GM18505 (cell line): ENCODE data around the gene BET1L.

Experiments used
- ATAC-seq: cut with Tn5 transposase; IDR thresholded peaks from one replicate; pipeline ENCODE4 v1.9.1; 2021; ENCODE audit not compliant: unreplicated experiment
- POLR2A ChIP-seq: IDR thresholded peaks from 4 replicates; pipeline ENCODE4 v1.6.1; 2011; ENCODE audit warnings: borderline replicate concordance; ENCODE audit not compliant: insufficient read depth, insufficient read length; ENCODE audit errors: extremely low read depth

BET1L gene

GRCh38 chr11:210803-211180 lies 3.6 kb upstream of the BET1L start:
- no peak for TF ChIP-seq POLR2A
- ATAC-seq, result no peak

- no peak for ATAC-seq
- TF ChIP-seq POLR2A, result no peak
Measured at GRCh38 chr11:210122-210802, 3.1 kb upstream of the BET1L start.

- no peak for TF ChIP-seq POLR2A
- no peak for ATAC-seq
Measured at GRCh38 chr11:209275-210121, 2.3 kb upstream of the BET1L start.

- no peak for TF ChIP-seq POLR2A
Measured at GRCh38 chr11:208917-209260, 1.7 kb upstream of the BET1L start.

GRCh38 chr11:208181-208916 lies 1.1 kb upstream of the BET1L start:
- peak; percentile 77 for TF ChIP-seq POLR2A

More at GRCh38 chr11:208917-209260, 1.7 kb upstream of the BET1L start:
- ATAC-seq, result no peak

GRCh38 chr11:207863-208180 lies 623 bp upstream of the BET1L start:
- peak; percentile 20 for ATAC-seq

More at GRCh38 chr11:208181-208916, 1.1 kb upstream of the BET1L start:
- no peak for ATAC-seq

GRCh38 chr11:206526-207207 lies 532 bp downstream of the BET1L start:
- ATAC-seq, result no peak
- TF ChIP-seq POLR2A, result no peak

More at GRCh38 chr11:207863-208180, 623 bp upstream of the BET1L start:
- no peak for TF ChIP-seq POLR2A

GRCh38 chr11:206002-206384 lies 1.2 kb downstream of the BET1L start:
- ATAC-seq, result no peak
- no peak for TF ChIP-seq POLR2A

GRCh38 chr11:205221-206001 lies 1.8 kb downstream of the BET1L start:
- ATAC-seq, result no peak
- TF ChIP-seq POLR2A, result no peak

GRCh38 chr11:204587-205109 lies 2.6 kb downstream of the BET1L start:
- TF ChIP-seq POLR2A, result no peak
- no peak for ATAC-seq

GRCh38 chr11:203945-204586 lies 3.1 kb downstream of the BET1L start:
- no peak for TF ChIP-seq POLR2A
- ATAC-seq, result no peak
